ENCODE measurements around the gene COA6. TPM values are rescaled to one million over a fixed set of nuclear protein-coding genes. Genes with fewer than 3 reads are reported as not detected.
A peak's percentile ranks its signal among the peaks of the same experiment; 100 is the strongest.

COA6 gene
- total RNA-seq, 1 donor from 2014 or later: 60.3 TPM

DNA sequence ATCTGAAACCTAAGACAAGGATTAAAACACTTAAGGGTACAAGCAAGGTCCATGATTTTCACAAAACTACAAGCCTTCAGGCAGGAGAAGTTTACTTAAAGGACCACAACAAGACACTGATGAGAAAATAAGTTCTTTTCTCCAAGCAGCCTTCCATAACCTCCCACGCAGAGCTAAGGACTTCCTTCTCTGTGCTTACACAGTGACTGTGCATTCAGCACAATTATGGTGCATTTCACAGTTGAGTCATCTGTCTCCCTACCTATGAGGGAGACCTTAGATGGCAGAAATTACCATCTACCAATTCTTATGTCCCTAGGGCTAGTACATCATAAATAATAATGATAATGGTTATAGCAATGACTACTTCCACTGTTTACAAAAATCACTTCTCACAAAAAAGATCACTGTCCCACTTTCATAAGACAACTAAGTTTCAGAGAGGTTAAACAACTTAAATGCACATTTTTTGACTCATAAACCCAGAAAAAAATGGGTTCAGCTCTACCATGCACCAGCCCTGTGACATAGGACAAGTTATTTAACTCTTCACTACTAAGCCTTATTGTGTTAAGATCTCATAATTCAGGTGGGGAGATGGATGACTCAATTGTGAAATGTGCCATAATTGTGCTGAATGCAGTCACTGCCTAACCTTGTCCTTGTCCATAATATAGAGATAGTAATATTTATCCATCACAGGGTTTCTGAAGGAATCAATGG, 60.5 kb downstream of the COA6 start:
- peaks cover 87% of the 10 kb centered on the region for H3K36me3 Mint-ChIP-seq (ENCODE audit: low read depth)
- H3K27me3 Mint-ChIP-seq (ENCODE audit: low read depth): no peaks in the 10 kb centered on the region
- intact Hi-C loops (cut with micrococcal nuclease): loop anchor here (5.0 kb wide), 1 partner anchor 34 kb away; no protein-coding TSS in a partner anchor
- no peak overlapping the region for H3K4me3 Mint-ChIP-seq (ENCODE audit: low read depth)
- peak overlapping the region; percentile 5 for H3K27ac Mint-ChIP-seq
- DNase-seq (ENCODE audit: low spot score): no peak
- H3K9me3 Mint-ChIP-seq: no peaks in the 10 kb centered on the region
- H3K4me1 Mint-ChIP-seq (ENCODE audit: low read depth): peaks cover 33% of the 10 kb centered on the region

Other genes with a start within 250 kb of the COA6 start
- gene TARBP1, start 105.7 kb downstream of the COA6 start, total RNA-seq: 79.7 and 87.5 TPM in 2 replicates
- gene IRF2BP2, start 236.7 kb downstream of the COA6 start, total RNA-seq: 276 and 292 TPM in 2 replicates